ENCODE results near the gene SRSF4. TPM values are rescaled to one million over a fixed set of nuclear protein-coding genes. Genes with fewer than 3 reads are reported as not detected.
A peak's percentile ranks its signal among the peaks of the same experiment; 100 is the strongest.

The SRSF4 gene
- total and polyA plus RNA-seq, 9 of the 15 experiments (the other 6 are each of a cell fraction or from before 2014, with no cell fraction given), result 15.9 to 132 (median 82.0) TPM

- no peak for TF ChIP-seq ZNF318 (IDR thresholded peaks at IDR 0.05; ENCODE audit: borderline replicate concordance in 1 of 2, low read depth in 1 of 2)
- TF ChIP-seq MTA1 (IDR thresholded peaks at IDR 0.05; ENCODE audit: borderline replicate concordance), result peak; percentile 99
- peak; percentile 3; the same call in 1 of the 2 replicates for TF ChIP-seq EP300 (IDR thresholded peaks at IDR 0.05; ENCODE audit: low read length)
- peak; percentile 98 for TF ChIP-seq CREB1 (IDR thresholded peaks at IDR 0.05)
- TF ChIP-seq CREB1 (CRISPR knock-in tag; IDR thresholded peaks at IDR 0.05), result peak; percentile 98
- TF ChIP-seq JUND (IDR thresholded peaks at IDR 0.05; ENCODE audit: borderline replicate concordance, low read depth, low read length), result peak; percentile 78
- TF ChIP-seq JUND (tag; IDR thresholded peaks at IDR 0.05; ENCODE audit: borderline replicate concordance, low read depth, low read length), result peak; percentile 72; the same call in 1 of the 3 replicates
- TF ChIP-seq ZNF12 (CRISPR knock-in tag; IDR thresholded peaks at IDR 0.05), result no peak
- TF ChIP-seq FOXP4 (CRISPR knock-in tag; IDR thresholded peaks at IDR 0.05; ENCODE audit: borderline replicate concordance), result 0 out of 2 replicates have a peak, but pooled peaks have one; percentile 19
- no peak for TF ChIP-seq THRAP3 (IDR thresholded peaks at IDR 0.05; ENCODE audit: borderline replicate concordance)
- TF ChIP-seq ZNF561 (CRISPR knock-in tag; conservative IDR thresholded peaks at IDR 0.05), result 0 out of 2 replicates have a peak, but pooled peaks have one; percentile 34
- no peak for TF ChIP-seq ELF4 (CRISPR knock-in tag; IDR thresholded peaks at IDR 0.05)
- TF ChIP-seq ADNP (tag; IDR thresholded peaks at IDR 0.05), result peak; percentile 5; the same call in 1 of the 2 replicates
- TF ChIP-seq KLF1 (tag; IDR thresholded peaks at IDR 0.05), result peak; percentile 94
- TF ChIP-seq CSDE1 (IDR thresholded peaks at IDR 0.05), result peak in 1 of 2 experiments; percentile 69; a peak in 2 of 4 replicates
- TF ChIP-seq CHD2 (IDR thresholded peaks at IDR 0.05; ENCODE audit: low read depth, low read length), result peak; percentile 34; the same call in 1 of the 2 replicates
- TF ChIP-seq ZNF707 (CRISPR knock-in tag; conservative IDR thresholded peaks at IDR 0.05), result 0 out of 2 replicates have a peak, but pooled peaks have one; percentile 30
- peak; percentile 39; the same call in 1 of the 2 replicates for TF ChIP-seq HDAC6 (IDR thresholded peaks at IDR 0.05; ENCODE audit: low read depth, low read length)
Measured at GRCh38 chr1:29230553-29231378, 49.1 kb upstream of the SRSF4 start, which contains the start of gene MECR (continued).

Data from K562 (cell line).